Islet of Langerhans (tissue), 1 donor: ENCODE results near the gene CDKN1B.

Source experiments
- FAIRE-seq: peaks from one replicate; lab custom pipeline; 2011; peaks lifted over from hg19 to GRCh38; lab: Jason Lieb, UNC

The CDKN1B gene

GRCh38 chr12:12759234-12759915 is 42.2 kb downstream of the CDKN1B start:
- no peak for FAIRE-seq

DNA sequence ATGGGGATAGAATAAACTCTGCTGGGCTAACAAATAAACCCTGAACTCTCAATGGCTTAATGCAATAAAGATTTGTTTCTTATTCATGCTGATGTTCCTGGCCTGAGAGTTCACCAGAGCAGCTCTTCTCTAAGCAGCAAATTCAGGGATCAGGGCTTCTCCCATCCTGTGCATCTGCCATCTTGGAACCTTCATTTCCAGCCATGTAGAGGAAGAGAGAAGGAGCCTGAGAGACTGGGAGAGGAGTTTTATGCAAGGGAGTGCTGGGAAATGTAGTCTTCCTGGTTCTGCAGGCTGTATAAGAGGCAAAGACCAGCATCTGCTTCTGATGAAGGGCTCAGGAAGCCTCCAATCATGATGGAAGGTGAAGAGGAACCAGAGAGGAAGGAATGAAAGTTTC is 47.7 kb downstream of the CDKN1B start:
- FAIRE-seq = no peak

DNA sequence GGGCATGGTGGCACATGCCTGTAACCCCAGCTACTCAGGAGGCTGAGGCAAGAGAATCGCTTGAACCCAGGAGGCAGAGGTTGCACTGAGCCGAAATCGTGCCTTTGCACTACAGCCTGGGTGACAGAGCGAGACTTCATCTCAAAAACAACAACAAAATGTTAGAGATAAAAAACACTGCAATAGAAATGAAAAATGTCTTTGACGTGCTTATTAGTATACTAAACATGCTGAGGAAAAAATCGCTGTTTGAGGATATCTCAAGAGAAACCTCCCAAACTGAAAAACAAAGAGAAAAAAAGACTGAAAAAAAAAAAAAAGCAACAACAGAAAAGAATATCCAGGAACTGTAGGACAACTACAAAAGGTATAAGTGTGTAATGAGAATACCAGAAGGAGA is 53.1 kb downstream of the CDKN1B start:
- FAIRE-seq = no peak
